Middle frontal gyrus (tissue), 1 donor: ENCODE data around the gene AMBRA1.
A peak's percentile ranks its signal among the peaks of the same experiment; 100 is the strongest.
"Not testable (repeated sequence)": the region's sequence is repeated elsewhere in the genome, so short reads cannot be mapped to it uniquely, and the experiment has no call there.

Experiments used
- DNase-seq: peaks from one replicate; pipeline ENCODE4 v3.0.0-alpha.2; 2015; ENCODE audit warnings: low spot score; ENCODE audit errors: extremely low spot score

Gene AMBRA1

DNA sequence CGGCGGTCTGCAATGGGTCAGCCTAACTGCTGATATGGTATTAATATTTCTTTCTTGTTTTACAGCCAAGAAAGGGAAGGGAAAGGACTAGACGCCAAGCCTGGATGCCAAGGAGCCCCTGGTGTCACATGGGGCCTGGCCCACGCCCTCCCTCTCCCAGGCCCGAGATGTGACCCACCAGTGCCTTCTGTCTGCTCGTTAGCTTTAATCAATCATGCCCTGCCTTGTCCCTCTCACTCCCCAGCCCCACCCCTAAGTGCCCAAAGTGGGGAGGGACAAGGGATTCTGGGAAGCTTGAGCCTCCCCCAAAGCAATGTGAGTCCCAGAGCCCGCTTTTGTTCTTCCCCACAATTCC is 210.4 kb downstream of the AMBRA1 start:
- no peak for DNase-seq

DNA sequence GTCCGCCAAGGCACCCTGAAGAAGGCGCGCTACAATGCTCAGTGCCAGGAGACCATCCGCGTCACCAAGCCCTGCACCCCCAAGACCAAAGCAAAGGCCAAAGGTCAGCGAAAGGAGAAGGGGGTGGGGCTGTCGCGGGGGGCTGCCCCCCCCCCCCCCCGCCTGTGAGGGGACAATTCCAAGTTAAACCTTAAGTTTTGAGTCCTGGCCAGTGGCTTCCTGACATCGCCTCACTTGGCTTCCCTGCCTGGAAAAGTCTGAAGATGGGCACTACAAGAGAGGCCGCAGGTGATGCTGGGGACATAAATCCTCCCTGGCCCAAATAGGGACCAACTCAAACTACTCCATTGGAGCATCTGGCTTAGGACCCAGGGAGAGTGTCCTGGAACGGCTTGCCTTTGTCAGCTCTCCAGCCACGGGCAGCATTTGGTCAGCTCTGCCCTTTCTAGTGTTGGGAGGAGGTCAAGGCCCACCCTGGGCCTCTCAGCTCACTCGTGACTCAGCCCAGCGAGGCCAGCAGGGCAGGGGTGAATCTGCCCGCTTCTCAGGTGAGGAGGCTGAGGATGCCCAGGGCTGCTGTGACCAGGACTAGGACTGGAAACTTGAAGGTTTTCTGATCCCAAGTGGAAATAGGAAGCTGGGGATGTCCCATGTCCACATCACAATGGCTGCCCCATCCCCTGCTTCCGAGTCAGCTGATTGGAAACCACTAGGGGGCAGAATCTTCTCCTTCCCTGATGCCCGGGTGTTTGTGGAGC is 211.0 kb downstream of the AMBRA1 start:
- DNase-seq, result peak; percentile 18

DNA sequence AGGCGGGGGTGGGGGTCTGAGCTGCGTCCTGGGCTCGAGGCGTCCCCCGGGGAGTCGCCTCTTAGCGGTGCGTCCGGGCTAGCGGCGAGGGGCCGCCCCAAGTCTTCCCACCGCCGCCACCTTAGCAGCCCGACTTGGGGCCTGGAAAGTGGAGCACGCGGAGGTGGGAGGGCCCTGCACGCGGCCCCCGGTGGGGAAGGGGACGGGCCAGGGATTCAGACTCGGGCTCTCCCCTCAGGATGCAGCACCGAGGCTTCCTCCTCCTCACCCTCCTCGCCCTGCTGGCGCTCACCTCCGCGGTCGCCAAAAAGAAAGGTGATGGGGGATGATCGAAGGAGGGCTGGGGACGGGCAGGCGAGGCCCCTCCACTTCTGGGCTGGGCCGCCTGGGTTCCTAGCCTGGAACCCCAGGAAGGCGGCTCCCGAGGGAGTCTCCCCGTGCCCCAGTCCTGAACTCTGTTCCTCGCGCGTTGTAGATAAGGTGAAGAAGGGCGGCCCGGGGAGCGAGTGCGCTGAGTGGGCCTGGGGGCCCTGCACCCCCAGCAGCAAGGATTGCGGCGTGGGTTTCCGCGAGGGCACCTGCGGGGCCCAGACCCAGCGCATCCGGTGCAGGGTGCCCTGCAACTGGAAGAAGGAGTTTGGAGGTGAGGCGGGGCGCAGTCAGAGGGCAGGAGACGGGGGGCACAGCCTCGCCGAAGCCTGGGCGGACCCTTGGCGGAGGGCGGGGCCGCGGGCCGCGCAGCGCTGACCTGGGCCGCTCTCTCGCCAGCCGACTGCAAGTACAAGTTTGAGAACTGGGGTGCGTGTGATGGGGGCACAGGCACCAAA is 211.8 kb downstream of the AMBRA1 start:
- DNase-seq, result no peak

DNA sequence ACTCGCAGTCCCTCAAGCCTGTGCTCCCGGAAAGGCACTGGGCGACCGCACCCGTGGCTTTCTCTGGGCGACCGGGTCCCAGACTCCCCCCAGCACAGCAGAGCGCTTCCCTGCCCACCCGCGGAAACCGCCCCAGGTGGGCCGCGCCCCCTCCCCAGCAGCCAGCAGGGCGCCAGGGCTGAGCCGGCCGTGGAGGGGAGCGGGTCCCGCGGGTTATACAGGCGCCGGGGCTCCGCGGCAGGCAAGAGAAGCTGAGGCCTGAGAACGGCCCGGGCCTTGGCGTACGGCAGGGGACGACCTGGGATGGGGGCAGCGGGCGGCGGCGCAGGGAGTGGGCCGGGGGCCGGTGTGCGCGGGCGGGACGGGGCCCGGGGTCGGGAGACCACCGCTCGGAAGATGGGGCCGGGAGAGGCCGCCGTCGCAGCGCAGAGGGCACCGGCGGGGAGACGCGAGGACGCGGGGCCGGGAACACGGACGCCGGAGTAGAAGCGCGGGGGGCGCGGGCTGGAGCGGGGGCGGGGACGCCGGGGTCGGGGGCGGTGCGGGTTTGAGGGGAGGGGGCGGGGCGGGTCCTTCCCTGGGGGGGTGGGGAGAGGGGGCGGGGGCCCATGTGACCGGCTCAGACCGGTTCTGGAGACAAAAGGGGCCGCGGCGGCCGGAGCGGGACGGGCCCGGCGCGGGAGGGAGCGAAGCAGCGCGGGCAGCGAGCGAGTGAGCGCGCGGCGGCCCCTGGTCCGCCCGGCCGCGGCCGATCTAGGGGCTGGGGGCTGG is 212.6 kb downstream of the AMBRA1 start, which contains the start of gene MDK:
TSS of gene MDK (plus strand) at position 622 of the 771 bp plus-strand sequence. CDS start 389 bp downstream, outside the sequence.
- DNase-seq, result no peak

DNA sequence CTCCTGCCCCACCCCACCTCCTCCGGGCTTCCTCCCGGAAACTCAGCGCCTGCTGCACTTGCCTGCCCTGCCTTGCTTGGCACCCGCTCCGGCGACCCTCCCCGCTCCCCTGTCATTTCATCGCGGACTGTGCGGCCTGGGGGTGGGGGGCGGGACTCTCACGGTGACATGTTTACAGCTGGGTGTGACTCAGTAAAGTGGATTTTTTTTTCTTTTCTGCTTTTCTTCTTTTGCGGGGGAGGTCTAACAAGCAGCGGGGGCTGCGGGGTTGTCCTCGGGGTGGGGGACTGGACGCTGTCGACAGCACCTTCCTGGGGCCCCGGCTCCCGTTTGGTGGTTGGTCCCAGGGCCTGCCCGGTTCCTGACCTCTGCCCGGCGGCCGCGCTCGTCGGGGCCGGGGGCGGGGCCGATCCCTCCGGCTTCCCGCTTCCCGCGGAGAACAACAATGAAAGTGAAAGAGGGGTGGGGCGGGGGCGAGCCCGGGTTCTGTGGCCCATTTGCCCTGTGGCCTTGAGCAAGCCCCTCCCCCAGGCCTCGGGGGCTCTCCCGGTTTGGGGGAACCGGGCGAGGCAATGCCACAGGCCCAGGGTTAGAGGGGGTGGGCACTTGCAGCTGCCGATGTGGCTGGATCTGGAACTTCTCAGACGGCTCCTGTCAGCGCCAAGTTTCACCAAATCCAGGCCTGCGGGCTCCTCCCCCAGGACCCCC is 213.3 kb downstream of the AMBRA1 start:
- no peak for DNase-seq

DNA sequence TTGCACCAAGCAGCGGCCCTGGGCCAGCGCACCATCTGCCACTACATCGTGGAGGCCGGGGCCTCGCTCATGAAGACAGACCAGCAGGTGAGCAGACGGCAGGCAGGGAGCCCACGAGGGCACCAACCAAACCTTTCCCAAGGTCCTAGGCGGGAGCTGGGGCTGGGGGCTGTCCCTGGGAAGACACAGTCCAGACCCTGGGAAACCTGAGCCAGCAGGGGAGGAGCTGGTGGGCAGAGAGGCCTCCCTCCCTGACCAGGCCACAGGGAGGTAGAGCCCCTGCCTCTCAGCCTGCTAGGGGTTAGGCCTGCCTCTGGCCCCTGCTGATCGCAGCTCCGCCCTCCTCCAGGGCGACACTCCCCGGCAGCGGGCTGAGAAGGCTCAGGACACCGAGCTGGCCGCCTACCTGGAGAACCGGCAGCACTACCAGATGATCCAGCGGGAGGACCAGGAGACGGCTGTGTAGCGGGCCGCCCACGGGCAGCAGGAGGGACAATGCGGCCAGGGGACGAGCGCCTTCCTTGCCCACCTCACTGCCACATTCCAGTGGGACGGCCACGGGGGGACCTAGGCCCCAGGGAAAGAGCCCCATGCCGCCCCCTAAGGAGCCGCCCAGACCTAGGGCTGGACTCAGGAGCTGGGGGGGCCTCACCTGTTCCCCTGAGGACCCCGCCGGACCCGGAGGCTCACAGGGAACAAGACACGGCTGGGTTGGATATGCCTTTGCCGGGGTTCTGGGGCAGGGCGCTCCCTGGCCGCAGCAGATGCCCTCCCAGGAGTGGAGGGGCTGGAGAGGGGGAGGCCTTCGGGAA is 214.1 kb downstream of the AMBRA1 start:
- not testable (repeated sequence) for DNase-seq

DNA sequence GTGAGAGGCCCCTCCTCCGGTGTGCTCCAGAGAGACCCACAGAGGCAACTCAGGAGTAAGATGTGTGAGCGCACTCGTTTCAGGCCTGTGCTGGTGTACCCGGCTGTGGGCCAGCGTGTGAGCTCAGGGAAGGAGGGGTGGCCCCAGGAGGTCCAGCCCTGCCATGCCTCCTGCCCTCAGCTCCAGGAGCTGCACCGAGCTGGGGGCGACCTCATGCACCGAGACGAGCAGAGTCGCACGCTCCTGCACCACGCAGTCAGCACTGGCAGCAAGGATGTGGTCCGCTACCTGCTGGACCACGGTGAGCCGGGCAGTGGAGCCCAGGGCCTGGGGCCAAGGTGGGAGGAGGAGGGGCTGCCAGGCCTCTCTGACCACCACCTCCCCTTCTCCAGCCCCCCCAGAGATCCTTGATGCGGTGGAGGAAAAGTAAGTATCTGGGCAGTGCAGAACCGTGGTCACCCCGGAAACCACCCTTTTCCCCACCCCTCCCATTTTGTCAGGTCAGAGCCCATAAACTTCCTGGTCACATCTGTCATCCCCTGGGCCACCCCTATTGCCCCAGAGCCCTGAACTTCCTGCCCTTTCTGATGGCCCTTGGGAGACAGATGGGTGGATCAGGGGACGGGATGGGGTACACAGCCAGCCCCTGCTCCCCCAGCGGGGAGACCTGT is 214.9 kb downstream of the AMBRA1 start:
- no peak for DNase-seq

DNA sequence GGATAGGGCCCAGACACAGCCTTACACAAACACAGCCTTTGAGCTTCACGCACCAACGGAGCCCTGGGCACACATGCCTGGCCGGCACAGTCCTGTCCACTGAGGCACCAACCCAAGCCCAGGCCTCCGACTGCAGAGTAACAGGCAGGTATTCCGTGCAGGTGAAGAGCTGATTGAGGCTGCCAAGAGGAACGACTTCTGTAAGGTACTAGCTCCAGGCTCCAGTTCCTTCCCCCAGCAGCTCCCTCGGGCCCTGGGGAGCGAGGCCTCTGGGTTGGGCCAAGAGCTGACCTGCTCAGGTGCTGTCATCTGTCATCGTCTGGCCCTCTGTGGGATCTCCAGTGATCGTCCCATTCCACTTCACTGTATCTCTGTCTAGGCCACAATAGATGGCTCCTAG is 215.5 kb downstream of the AMBRA1 start:
- DNase-seq, result no peak

DNA sequence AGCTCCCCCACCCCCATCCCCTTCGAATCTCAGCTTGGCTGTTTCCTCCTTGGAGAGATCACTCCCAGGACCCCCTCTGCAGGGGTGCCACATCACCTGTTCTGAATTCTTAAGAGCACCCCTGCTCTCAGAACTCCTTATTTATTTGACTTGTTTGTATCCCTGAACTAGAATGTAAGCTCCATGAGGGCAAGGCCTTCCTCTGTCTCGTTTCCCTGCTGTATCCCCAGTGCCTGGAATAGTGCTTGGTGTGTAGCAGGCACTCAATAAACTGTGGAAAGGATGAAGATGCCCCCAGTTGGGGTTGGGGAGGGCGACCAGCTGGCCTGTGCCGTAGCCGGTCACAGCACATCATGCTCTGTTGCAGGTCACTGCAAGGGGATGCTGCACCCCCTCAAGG is 216.0 kb downstream of the AMBRA1 start:
- no peak for DNase-seq

DNA sequence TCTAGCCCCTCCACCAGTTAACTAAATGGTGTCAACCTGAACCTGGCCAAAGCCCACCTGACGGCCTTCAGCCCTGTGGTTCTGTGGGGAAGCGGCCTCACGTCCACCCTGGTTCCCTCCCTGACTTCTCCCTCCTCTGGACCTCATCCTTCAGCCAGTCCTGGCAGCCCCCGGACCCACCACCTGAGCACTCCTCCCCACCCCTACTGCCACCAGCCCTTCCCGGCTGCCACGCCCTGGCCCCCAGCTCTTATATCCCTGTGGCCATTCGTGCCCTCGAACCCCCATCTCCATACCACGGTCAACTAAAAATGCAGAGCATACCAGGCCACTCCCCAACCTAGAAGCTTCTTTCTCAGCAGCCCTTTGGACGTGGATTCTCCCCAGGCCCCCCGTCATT is 216.5 kb downstream of the AMBRA1 start:
- DNase-seq, result no peak

DNA sequence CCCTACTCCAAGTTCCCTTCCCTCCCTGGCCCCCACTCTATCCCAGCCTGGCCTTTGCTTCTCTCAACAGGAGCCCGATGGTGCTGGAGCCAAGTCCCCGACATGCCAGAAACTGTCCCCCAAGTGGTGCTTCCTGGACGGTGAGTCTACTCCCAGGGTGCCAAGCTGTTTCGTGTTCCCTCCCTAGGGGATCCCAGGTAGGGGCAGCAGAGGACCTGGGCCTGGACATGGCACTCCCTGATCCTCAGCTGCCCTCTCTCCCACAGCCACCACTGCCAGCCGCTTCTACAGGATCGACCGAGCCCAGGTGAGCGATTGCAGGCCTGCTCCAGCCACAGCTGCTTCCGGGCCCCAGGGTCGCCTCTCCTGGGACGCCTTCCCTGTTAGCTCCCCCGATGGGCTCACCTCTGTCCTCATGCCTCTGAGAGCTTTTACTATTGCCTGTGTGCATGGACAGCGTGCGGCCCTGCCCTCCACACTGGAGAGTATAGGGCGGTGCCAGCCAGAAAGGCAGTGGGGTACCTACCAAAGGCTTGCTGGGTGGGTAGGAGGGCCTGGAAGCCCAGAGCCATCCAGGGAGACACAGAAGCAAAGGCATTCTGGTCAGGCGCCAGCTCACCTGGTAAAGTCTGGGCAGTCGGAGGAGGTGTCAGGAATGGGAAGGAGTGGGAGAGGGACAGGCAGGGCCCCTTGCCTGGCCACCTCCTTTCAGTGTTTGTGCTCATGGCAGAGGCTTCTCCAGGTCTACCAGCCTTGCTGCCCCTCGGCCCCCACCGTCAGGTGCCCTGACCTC is 217.4 kb downstream of the AMBRA1 start:
- DNase-seq, result no peak

DNA sequence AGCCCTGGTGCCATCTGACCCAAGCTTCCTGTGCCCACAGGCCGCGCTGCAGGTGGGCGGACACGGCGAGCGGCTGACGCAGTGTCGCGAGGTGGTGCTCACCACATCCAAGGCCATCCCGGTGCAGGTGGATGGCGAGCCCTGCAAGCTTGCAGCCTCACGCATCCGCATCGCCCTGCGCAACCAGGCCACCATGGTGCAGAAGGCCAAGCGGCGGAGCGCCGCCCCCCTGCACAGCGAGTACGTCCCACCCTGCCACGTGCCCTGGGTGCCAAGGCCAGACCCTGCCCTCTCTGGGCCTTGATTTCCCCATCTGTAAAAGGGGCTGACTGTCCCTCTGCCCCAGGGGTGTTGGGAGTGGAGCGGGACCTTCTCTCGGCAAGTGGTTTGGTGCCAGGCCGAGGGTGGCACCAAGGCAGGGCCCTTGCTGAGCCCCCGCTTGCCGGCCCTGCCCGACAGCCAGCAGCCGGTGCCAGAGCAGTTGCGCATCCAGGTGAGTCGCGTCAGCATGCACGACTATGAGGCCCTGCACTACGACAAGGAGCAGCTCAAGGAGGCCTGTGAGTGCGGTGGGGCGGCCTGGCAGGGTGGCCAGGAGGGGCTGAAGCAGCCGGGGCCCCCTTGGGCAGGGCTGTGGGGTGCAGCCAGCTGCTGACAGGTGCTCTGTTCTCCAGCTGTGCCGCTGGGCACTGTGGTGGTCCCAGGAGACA is 218.3 kb downstream of the AMBRA1 start:
- DNase-seq, result no peak

DNA sequence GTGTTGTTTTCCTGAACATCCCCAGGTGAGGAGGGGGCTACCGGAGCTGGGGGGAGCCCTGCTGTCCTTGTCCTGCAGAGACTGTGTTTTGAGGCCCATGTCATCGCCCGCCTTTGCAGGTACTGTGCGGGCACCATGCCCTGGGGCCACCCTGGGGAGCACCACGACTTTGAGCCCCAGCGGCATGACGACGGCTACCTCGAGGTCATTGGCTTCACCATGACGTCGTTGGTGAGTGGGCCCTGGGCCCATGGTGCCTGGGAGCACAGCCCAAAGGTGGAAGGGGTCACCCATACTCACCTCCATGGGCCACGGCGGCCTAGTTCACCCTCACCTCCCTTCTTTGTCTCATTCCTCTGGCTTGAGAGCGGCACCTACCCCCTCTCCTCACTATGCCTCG is 219.0 kb downstream of the AMBRA1 start:
- no peak for DNase-seq

DNA sequence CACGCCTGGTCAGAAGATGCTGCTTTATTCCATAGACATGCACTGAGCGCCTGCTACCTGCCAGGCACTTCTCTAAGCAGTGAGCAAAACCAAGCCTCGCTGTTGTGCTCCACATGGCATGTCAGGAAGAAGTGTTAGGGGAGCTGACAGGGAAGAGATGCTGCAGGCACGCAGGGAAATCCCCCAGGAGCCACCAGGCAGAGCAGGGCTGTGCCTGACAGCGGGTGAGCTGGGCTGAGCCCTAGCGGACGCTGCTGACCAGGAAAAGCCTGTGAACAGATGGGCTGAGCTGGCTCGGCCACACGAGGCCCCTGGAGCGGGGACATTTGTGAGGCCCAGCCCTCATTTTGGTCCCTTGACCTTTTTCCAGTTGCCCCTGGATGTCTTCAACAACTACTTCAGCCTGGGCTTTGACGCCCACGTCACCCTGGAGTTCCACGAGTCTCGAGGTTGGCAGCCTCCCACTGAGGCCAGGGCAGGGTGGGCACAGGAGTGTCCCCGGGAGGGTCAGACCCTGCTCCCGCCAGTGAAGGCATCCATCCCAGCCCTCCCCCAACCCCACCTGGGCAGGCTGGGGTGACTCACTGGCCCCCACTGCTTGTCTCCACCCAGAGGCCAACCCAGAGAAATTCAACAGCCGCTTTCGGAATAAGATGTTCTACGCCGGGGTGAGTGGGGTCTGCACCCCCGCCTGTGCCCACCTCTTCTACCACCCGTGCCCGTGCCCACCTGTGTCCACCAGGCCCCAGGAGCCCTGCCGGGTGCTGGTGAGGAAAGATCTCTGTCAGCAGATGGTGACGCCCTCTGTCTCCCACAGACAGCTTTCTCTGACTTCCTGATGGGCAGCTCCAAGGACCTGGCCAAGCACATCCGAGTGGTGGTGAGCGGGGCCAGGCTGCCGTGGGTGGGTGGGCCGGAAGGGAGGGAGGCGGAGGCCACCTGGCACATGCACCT is 219.8 kb downstream of the AMBRA1 start:
- no peak for DNase-seq

DNA sequence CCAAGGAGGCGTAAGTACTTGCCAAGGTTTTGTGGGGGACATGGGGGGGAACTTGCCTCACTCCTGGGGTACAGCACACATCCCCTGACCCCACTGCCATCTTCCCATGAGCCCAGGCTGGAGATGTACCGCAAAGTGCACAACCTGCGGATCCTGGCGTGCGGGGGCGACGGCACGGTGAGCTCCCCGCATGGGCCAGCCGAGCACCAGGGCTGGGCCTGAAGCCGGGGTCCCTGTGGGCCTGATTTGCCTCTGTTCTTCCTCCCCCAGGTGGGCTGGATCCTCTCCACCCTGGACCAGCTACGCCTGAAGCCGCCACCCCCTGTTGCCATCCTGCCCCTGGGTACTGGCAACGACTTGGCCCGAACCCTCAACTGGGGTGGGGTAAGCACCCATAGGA is 221.3 kb downstream of the AMBRA1 start:
- not testable (repeated sequence) for DNase-seq

DNA sequence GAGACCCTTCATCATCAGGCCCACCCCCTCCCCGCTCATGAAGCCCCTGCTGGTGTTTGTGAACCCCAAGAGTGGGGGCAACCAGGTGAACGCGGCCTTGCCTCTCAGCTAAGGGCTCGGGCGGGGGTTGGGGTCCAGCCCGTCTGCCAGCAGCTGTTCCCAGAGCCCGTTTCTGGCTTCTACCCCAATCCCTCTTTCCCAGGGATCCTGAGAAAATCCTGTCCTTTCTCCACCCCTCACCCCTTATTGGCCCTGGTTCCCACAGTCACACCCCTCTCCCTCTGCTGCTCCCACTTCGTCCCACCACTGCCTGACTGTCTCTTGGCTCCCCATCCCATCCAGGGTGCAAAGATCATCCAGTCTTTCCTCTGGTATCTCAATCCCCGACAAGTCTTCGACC is 221.7 kb downstream of the AMBRA1 start:
- no peak for DNase-seq

DNA sequence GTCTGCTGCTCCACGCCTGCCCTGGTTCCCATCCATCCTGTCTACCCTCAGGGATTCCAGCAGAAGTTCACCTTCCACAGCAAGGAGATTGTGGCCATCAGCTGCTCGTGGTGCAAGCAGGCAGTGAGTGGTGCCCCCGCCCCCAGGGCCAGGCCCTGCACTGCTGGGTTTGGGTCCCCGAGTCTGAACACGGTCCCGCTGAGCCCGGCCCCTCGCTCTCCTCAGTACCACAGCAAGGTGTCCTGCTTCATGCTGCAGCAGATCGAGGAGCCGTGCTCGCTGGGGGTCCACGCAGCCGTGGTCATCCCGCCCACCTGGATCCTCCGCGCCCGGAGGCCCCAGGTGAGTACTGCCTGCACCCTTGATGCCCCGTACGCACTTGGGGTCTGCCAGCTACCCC is 222.6 kb downstream of the AMBRA1 start:
- DNase-seq, result not testable (repeated sequence)
